Stimulated activated CD8-positive, alpha-beta memory T cell treated with anti-CD3 and anti-CD28 coated beads, Interleukin-15, amount 100 ng/mL, for 4 hours (primary cell): Measurements from ENCODE around the gene CYB5R2.
"Not testable (repeated sequence)": the region's sequence is repeated elsewhere in the genome, so short reads cannot be mapped to it uniquely, and the experiment has no call there.

ENCODE experiments used
- DNase-seq, 2 donors: peaks; one replicate each; pipeline ENCODE4 v3.0.0-alpha.2; 2020; ENCODE audit warnings: low read depth in 2 of 2

CYB5R2 gene

DNA sequence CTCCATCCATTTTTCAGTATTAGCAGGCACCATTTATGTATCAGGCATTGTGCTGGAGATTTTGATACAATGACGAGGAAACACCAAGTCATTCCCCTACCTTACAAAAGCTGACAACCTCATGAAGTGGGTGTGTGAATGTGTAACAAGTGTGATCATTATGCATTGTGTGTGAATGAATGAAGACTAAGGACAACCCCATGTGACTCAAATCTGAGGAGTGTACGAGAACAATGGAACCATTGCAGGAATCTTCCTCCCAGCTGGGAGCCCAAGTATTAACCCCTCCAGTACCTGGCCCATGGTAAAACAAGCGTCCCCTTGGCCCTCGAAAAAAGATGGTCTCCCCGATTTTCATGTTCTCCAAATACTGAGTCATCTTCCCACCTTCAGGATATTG, 4.4 kb downstream of the CYB5R2 start:
- DNase-seq, result no peak

- no peak for DNase-seq
Observed at GRCh38 chr11:7668464-7668863, 4.8 kb downstream of the CYB5R2 start.

GRCh38 chr11:7667460-7667859, 5.8 kb downstream of the CYB5R2 start:
- DNase-seq, result no peak

DNA sequence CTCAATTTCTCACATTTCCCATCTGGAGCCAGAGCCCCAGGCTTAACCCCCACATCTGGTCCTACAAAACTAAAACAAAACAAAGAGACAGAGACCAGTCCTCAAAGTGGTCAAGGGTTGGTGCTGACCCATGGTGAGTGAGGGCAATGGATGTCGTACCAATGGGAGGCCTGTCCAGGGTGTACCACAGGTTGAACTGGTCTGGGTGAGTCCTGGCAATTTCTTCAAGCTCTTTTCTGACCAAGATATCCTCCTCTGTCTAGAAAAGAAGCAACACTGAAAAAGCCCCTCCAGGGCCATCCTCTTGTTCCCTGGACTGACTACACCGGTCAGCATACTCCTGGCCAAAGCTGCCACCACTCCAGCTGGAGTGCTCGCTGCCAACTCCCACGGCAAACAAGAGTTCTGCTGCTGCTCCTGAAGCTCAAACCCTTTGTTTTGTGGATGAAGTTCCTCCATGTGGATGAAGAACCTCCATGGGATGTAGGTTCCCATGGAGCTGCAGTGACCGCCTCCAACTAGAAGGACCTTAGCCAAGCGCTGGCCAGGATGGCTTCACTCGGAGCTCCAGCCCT, 6.9 kb downstream of the CYB5R2 start:
- DNase-seq, result no peak

DNA sequence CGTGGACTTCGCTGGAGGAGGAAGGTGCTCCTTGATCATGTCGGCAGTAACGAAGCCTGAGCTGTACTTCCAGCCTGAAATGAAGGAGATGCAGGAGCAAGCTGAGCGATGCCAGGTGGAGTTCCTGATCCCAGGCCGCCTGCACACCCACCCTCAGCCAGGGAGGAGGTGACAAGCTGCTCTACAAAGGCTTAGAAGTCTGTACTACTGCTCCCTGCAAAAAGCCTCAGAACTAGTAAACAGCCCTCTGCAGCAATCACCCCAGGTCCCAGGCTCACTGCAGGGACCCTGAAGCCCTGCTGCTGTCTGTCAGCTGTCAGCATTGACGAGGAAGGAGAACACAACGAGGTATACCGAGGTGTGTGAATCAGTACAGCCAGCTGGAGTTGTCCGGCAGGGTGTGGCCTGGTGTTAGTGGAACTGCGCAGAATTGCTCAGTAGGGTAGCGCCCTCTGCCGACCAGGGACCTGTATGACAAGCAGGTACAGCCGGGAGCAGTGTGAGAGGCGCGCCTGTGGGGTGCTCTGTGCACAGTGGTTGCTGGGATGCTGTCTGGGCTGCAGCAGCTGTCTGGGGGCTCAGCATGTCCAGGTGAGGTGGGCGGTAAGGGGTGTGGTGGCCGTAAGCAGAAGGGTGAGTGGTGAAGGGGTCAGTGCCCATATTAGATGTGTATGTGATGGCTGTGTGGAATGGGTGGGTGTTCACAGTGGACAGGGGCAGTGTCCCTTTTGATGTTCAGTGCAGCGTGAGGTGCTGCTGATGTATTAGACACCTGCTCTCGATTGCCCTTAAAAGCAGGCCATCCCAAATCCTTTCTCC, 7.6 kb downstream of the CYB5R2 start:
- DNase-seq, result peak in 1 of 2 donors; percentile 41

GRCh38 chr11:7664867-7665266, 8.4 kb downstream of the CYB5R2 start:
- no peak for DNase-seq

DNA sequence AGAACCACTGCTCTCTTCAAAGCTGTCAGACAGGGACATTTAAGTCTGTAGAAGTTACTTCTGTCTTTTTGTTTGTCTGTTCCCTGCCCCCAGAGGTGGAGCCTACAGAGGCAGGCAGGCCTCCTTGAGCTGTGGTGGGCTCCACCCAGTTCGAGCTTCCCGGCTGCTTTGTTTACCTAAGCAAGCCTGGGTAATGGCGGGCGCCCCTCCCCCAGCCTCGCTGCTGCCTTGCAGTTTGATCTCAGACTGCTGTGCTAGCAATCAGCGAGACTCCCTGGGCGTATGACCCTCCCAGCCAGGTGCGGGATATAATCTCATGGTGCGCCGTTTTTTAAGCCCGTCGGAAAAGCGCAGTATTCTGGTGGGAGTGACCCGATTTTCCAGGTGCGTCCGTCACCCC, 9.8 kb downstream of the CYB5R2 start:
- DNase-seq, result not testable (repeated sequence)

GRCh38 chr11:7657306-7658025, 15.8 kb downstream of the CYB5R2 start:
- DNase-seq, result no peak

DNA sequence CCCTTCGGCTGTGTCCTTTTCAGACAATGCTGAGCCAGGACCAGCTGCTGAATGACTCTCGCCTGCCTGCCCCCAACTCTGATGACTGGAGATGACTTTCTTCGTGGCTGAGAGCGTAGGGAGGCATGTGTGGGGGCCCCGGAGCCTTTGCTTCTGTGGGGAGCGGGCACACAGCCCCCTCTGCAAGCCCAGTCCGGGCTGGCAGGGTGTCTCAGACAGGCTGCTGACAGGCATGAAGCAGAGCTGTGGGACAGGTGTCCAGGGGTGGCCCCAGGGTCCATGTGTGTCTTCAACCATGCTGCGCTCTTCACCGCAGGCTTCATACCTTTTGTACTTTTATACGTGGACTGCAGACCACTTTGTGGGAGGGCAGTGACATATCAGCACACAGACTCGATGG, 16.6 kb downstream of the CYB5R2 start:
- no peak for DNase-seq

- no peak for DNase-seq
Observed at GRCh38 chr11:7655253-7656217, 17.8 kb downstream of the CYB5R2 start.

GRCh38 chr11:7654195-7654705, 19.1 kb downstream of the CYB5R2 start:
- DNase-seq, result no peak

- no peak for DNase-seq
Observed at GRCh38 chr11:7651700-7652099, 21.6 kb downstream of the CYB5R2 start.

- no peak for DNase-seq
Observed at GRCh38 chr11:7651140-7651551, 22.2 kb downstream of the CYB5R2 start.

- no peak for DNase-seq
Observed at GRCh38 chr11:7648264-7648663, 25.0 kb downstream of the CYB5R2 start.

DNA sequence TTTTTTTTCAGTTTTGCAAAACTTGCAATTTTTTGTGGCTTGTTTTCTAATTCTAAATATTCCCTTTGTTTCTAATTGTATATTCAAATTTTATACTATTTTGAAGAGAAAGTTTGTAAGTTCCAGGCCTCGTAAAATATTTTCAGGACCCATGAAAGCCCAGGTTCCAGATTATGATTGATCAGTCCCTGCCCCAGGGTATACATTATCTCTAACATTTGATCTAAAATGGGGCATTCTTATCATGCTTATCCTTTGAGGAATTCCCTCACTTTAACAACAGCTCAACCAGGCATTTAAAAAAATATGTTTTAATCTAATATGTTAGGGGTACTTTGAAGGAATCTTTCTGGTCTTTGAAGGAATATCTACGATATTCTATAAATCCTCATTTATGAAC, 26.4 kb downstream of the CYB5R2 start:
- no peak for DNase-seq

- DNase-seq, result no peak
Observed at GRCh38 chr11:7645206-7645605, 28.1 kb downstream of the CYB5R2 start.

DNA sequence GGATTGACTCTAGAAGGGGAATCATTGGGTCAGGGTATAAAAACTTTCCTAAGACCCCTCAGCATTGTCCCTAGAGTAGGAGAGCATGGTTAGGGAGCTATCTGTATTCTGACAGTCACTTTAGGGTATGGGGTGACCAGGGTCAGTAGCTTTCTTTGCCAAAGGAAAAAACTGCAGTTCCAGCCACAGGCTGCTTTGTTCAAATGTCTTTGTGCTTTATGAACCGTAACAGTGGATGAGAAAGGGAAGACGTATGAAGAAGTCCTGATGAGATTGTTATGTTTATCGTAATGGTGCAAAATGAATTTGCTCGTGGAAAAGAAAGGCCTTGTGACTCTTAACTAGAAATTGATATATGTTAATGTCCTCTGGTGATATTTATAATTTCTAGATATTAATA, 30.0 kb downstream of the CYB5R2 start:
- no peak for DNase-seq

DNA sequence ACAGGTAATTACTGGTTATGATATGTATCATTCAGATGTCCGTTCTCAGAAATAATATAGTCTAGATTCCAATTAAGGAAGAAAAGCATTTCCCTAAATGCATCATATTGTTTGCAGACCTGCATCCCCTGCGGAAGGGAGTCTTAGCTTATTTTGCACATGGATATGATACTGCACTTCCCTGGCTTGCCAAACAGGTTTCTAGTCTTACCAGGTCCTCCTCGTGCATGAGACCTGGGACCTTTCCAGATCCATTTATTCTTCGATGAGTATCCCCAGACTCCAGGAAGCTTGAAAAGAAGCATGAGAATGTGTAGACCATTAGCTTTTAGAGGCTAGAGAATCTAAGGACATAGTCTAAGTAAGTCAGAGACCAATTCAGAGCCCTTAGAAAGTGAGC, 30.6 kb downstream of the CYB5R2 start:
- DNase-seq, result no peak

DNA sequence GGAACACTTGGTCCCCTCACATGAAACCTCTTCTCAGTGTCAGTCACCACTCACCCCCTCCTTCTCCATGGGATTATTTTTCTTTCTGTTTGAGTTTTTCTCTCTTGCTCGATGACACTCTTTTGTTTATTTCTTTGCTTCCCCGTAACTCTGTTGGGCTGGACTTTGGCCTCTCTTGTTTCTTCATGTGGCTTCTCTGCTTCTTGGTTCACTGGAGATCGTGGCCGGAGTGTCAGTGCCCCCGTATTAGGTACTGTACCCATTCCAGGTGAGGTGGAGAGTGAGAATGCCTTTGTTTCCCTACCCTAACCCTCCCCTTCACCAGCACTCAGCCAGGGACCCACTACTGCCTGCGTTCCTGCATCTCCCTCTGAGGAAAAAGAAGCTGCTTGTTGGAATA, 32.5 kb downstream of the CYB5R2 start:
- DNase-seq, result no peak

DNA sequence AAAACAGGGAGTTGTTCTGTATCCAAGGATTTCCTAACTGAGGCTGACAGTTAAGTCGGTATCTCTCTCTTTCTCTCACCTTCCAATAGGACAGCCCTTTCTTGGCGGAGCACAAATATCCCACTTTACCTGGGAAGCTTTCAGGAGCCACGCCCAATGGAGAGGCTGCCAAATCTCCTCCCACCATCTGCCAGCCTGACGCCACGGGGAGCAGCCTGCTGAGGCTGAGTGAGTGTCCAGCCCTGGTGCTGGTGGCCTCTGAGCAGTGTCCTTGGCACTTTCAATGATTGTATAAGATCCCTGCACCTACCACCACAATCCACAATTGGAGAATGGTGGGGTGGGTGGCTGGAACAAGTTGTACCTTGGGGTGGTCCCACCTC, 33.7 kb downstream of the CYB5R2 start:
- no peak for DNase-seq
